Measurements from ENCODE around the gene NHEJ1. TPM values are rescaled to one million over a fixed set of nuclear protein-coding genes. Genes with fewer than 3 reads are reported as not detected.
A peak's percentile ranks its signal among the peaks of the same experiment; 100 is the strongest.

The NHEJ1 gene
- total and polyA plus RNA-seq, 9 of the 15 experiments (the other 6 are each of a cell fraction or from before 2014, with no cell fraction given) = 9.0 to 23.7 (median 13.9) TPM

DNA sequence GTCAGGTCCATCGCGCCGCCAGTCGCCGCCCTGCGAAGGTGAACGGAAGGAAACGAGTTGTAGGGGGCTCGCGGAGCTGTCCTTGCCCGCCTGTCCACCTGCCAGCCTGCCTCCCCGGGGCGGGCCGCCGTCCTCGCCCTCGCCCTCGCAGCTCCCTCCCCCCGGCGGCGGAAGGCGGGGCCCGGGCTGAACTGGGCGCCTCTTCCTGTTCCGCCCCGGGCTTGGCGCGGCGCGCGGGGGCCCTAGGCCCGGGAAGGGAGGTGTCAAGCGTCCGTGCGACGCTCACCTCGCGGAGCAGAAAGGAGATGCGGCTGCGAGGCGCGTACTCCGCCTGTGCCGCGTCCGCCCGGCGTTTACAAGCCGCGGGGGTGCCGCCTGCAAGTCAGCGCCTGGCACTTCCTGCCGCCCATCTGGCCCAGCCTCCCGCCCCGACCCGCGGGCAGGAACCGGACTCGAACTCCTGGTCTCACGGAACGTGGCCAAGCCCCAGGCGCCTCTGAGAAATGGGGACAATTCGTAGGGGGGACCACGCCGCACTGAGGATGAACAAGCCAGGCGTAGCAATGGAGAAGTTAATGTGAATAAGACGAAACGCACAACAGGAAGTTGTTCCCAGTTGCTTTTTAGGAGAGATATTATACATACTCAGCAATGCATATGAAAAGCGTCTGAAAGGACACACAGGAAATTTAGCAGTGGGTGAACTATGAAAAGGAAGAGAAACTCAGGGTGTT is 16.4 kb upstream of the NHEJ1 start, which contains the start of gene CNPPD1 (continued):
- TF ChIP-seq ZBTB8A (IDR thresholded peaks at IDR 0.05; ENCODE audit: partially characterized antibody) (no peak), U2AF1 (optimal IDR thresholded peaks at IDR 0.05; ENCODE audit: low read depth, low read length) (peak; percentile 35), CCAR2 (IDR thresholded peaks at IDR 0.05; ENCODE audit: low read depth, low read length) (no peak), ZNF57 (CRISPR knock-in tag; IDR thresholded peaks at IDR 0.05) (no peak), SMARCA4 (IDR thresholded peaks at IDR 0.05) (no peak), TAL1 (IDR thresholded peaks at IDR 0.05) (no peak), ZNF584 (CRISPR knock-in tag; IDR thresholded peaks at IDR 0.05; ENCODE audit: low read depth) (no peak), MCM2 (IDR thresholded peaks at IDR 0.05; ENCODE audit: low read depth) (no peak), KLF6 (CRISPR knock-in tag; IDR thresholded peaks at IDR 0.05; ENCODE audit: borderline replicate concordance) (no peak; the same call in 1 of the 2 replicates), ILF3 (IDR thresholded peaks at IDR 0.05; ENCODE audit: borderline replicate concordance) (no peak), HDAC1 (IDR thresholded peaks at IDR 0.05) (no peak; a peak in 1 of 4 replicates), CAMTA2 (CRISPR knock-in tag; conservative IDR thresholded peaks at IDR 0.05) (no peak), KDM4B (IDR thresholded peaks at IDR 0.05; ENCODE audit: borderline replicate concordance in 2 of 2, low read depth in 1 of 2) (peak in 1 of 2 experiments; percentile 45; a peak in 1 of 4 replicates), ZFP30 (CRISPR knock-in tag; IDR thresholded peaks at IDR 0.05; ENCODE audit: borderline replicate concordance) (no peak), PHTF2 (CRISPR knock-in tag; IDR thresholded peaks at IDR 0.05) (no peak), PHF21A (IDR thresholded peaks at IDR 0.05; ENCODE audit: borderline replicate concordance, low read depth) (no peak), ASH1L (IDR thresholded peaks at IDR 0.05; ENCODE audit: borderline replicate concordance, low read depth, partially characterized antibody) (no peak), BHLHE40 (IDR thresholded peaks at IDR 0.05; ENCODE audit: low read length) (0 out of 2 replicates have a peak, but pooled peaks have one; percentile 18)
- TF ChIP-seq, protein P1, sequence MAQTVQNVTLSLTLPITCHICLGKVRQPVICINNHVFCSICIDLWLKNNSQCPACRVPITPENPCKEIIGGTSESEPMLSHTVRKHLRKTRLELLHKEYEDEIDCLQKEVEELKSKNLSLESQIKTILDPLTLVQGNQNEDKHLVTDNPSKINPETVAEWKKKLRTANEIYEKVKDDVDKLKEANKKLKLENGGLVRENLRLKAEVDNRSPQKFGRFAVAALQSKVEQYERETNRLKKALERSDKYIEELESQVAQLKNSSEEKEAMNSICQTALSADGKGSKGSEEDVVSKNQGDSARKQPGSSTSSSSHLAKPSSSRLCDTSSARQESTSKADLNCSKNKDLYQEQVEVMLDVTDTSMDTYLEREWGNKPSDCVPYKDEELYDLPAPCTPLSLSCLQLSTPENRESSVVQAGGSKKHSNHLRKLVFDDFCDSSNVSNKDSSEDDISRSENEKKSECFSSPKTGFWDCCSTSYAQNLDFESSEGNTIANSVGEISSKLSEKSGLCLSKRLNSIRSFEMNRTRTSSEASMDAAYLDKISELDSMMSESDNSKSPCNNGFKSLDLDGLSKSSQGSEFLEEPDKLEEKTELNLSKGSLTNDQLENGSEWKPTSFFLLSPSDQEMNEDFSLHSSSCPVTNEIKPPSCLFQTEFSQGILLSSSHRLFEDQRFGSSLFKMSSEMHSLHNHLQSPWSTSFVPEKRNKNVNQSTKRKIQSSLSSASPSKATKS (CRISPR knock-in tag; IDR thresholded peaks at IDR 0.05) = no peak
- TF ChIP-seq, protein P2, sequence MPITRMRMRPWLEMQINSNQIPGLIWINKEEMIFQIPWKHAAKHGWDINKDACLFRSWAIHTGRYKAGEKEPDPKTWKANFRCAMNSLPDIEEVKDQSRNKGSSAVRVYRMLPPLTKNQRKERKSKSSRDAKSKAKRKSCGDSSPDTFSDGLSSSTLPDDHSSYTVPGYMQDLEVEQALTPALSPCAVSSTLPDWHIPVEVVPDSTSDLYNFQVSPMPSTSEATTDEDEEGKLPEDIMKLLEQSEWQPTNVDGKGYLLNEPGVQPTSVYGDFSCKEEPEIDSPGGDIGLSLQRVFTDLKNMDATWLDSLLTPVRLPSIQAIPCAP (CRISPR knock-in tag; IDR thresholded peaks at IDR 0.05; ENCODE audit: borderline replicate concordance) = no peak
- TF ChIP-seq, protein P3, sequence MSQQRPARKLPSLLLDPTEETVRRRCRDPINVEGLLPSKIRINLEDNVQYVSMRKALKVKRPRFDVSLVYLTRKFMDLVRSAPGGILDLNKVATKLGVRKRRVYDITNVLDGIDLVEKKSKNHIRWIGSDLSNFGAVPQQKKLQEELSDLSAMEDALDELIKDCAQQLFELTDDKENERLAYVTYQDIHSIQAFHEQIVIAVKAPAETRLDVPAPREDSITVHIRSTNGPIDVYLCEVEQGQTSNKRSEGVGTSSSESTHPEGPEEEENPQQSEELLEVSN (IDR thresholded peaks at IDR 0.05; ENCODE audit: borderline replicate concordance in 1 of 2, extremely low read depth in 1 of 2, insufficient read depth in 1 of 2, insufficient read length in 1 of 2, low read depth in 1 of 2, low read length in 1 of 2, poor library complexity in 1 of 2, severe bottlenecking in 1 of 2) = peak; percentile 89 to 96

All from K562 (cell line).